Measurements from ENCODE around the gene PAF1.
A peak's percentile ranks its signal among the peaks of the same experiment; 100 is the strongest.

Gene PAF1

DNA sequence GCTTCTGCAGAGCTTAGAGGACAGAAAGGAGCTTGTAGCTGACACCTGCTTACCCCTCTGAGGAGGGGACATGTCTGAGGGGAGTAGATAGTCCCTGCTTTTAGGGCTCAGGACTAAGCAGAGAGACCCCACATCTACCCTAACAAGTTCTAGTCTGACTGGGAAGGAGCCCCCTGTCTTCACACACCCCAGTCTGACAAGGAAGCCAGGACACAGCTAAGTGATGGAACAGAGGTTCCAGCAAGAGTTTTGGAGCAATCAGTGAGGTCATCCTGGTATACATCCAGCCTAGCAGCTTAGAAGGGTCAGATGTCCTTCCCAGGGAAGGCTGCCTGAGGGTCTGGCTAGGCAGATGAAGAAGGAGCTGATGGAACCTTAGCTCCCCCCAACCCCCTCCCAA is 15.0 kb downstream of the PAF1 start:
- DNase-seq (ENCODE audit: low read depth, low spot score) = no peak
- no peak overlapping the region for H3K9ac ChIP-seq (ENCODE audit: insufficient read length)
- H3K27ac ChIP-seq = no peak overlapping the region
- TF ChIP-seq EZH2 (IDR thresholded peaks at IDR 0.05) (no peak), POLR2AphosphoS5 (IDR thresholded peaks at IDR 0.05; ENCODE audit: borderline replicate concordance, low read depth, low read length) (no peak), FOXP2 (optimal IDR thresholded peaks at IDR 0.05; ENCODE audit: control extremely low read depth, extremely low read length, insufficient read depth) (no peak)
- no peak overlapping the region for H3K4me3 ChIP-seq
- no peaks in the 10 kb centered on the region for H3K9me3 ChIP-seq (ENCODE audit: low read depth, low read length)
- peaks cover 72% of the 10 kb centered on the region; the same call in 1 of the 2 replicates for H3K36me3 ChIP-seq (ENCODE audit: insufficient read depth, low read length)

DNA sequence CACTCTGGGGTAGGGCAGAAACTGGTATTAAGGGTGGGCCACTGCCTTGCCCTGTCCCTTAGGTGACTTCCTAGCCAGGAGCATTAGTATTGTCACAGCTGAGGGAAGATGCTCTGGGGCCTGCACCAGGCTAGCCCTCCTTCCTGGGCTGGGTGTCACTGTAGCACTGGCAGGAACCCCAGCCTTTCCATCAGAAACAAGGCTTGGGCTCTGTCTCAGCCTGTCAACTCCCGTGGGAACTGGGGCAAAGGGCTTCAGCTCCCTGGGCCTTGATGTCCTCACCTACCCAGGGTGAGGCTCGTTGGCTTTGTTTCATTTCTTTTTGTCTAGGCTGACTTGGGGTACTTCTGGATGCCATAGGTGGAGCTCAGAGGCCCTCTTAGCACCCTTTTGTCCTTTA is 18.0 kb downstream of the PAF1 start:
- TF ChIP-seq EZH2 (IDR thresholded peaks at IDR 0.05) (no peak), POLR2AphosphoS5 (IDR thresholded peaks at IDR 0.05; ENCODE audit: borderline replicate concordance, low read depth, low read length) (no peak), FOXP2 (optimal IDR thresholded peaks at IDR 0.05; ENCODE audit: control extremely low read depth, extremely low read length, insufficient read depth) (no peak)
- H3K9me3 ChIP-seq (ENCODE audit: low read depth, low read length) = no peaks in the 10 kb centered on the region
- peak overlapping the region; percentile 19; the same call in 1 of the 2 replicates for H3K27ac ChIP-seq
- no peak overlapping the region for H3K4me3 ChIP-seq
- peaks cover 67% of the 10 kb centered on the region for H3K36me3 ChIP-seq (ENCODE audit: insufficient read depth, low read length)
- H3K9ac ChIP-seq (ENCODE audit: insufficient read length) = no peak overlapping the region
- no peak for DNase-seq (ENCODE audit: low read depth, low spot score)

DNA sequence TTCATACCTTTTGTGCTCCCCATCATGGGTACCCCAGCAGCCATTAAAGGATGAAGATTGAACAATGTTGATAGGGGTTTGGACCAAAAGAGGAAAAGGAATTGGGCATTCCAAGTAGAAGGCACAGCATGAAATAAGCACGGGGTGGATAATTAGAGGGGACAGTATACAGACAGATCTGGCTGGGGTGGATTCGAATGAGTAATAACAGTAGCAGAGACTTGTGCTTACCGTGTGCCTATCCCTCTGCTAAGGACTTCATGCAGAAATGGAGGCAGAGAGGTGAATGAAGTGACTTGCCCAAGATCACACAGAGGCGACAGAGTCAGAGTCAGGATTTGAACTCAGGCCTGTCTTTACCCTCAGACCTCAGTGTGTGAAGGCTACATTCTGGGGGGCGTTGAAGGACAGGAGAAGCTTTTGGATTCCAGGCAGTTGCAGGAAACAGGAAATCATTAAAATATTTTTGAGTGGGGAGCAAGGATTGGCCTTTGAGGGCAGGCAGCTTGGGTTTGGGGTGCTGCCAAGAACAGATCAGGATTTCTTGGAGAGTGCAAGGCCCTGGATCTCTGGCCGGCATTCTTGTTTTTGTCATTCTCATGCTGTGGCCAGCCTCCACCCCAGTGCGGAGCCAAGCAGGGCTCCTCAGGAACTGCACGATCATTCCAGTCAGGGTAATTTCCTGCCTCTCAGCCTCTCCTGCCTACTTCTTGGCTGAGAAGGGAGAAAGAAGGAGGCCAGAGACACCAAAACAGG is 18.7 kb downstream of the PAF1 start:
- Histone ChIP-seq H3K27ac (peak overlapping the region; percentile 19; the same call in 1 of the 2 replicates), H3K9me3 (ENCODE audit: low read depth, low read length) (no peaks in the 10 kb centered on the region), H3K36me3 (ENCODE audit: insufficient read depth, low read length) (peaks cover 60% of the 10 kb centered on the region), H3K9ac (ENCODE audit: insufficient read length) (no peak overlapping the region), H3K4me3 (no peak overlapping the region)
- TF ChIP-seq POLR2AphosphoS5 (IDR thresholded peaks at IDR 0.05; ENCODE audit: borderline replicate concordance, low read depth, low read length) (no peak), EZH2 (IDR thresholded peaks at IDR 0.05) (no peak), FOXP2 (optimal IDR thresholded peaks at IDR 0.05; ENCODE audit: control extremely low read depth, extremely low read length, insufficient read depth) (no peak)
- DNase-seq (ENCODE audit: low read depth, low spot score) = no peak

DNA sequence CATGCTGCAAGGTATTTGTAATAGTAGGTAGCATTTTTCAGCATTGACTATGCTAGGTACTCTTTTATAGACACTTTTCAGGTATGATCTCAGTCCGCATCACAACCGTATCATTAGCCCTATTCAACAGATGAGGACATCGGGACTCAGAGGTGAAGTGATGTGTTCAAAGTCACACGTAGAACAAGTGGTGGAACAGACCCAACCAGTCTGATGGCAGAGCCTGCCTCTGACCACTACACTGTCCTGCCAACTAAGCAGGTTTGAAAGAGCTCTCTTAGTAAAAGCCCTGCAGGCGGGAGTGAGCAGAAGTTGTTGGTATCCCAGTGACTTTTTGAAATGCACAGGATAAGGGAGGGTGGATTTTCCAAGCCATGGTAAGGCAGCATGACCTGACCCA is 20.2 kb downstream of the PAF1 start:
- H3K4me3 ChIP-seq = no peak overlapping the region
- H3K9ac ChIP-seq (ENCODE audit: insufficient read length) = no peak overlapping the region
- no peak overlapping the region for H3K27ac ChIP-seq
- TF ChIP-seq EZH2 (IDR thresholded peaks at IDR 0.05) = no peak
- TF ChIP-seq POLR2AphosphoS5 (IDR thresholded peaks at IDR 0.05; ENCODE audit: borderline replicate concordance, low read depth, low read length) = no peak
- no peak for TF ChIP-seq FOXP2 (optimal IDR thresholded peaks at IDR 0.05; ENCODE audit: control extremely low read depth, extremely low read length, insufficient read depth)
- H3K36me3 ChIP-seq (ENCODE audit: insufficient read depth, low read length) = peaks cover 52% of the 10 kb centered on the region
- DNase-seq (ENCODE audit: low read depth, low spot score) = no peak
- H3K9me3 ChIP-seq (ENCODE audit: low read depth, low read length) = no peaks in the 10 kb centered on the region

DNA sequence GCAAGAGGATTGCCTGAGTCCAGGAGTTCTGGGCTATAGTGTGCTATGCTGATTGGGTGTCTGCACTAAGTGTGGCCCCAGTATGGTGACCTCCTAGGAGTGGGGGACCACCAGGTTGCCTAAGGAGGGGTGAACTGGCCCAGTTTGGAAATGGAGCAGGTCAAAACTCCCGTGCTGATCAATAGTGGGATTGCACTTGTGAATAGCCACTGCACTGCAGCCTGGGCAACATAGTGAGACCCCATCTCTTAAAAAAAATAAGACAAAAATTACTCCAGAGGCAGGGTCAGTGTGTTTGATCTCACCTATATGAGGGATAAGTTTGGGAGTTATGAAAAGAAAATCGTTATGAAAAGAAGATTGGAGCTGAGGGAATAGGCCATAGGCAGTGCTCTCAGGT is 21.7 kb downstream of the PAF1 start:
- Histone ChIP-seq H3K9ac (ENCODE audit: insufficient read length) (no peak overlapping the region), H3K4me3 (no peak overlapping the region), H3K9me3 (ENCODE audit: low read depth, low read length) (no peaks in the 10 kb centered on the region), H3K36me3 (ENCODE audit: insufficient read depth, low read length) (peaks cover 51% of the 10 kb centered on the region), H3K27ac (no peak overlapping the region)
- no peak for DNase-seq (ENCODE audit: low read depth, low spot score)
- TF ChIP-seq FOXP2 (optimal IDR thresholded peaks at IDR 0.05; ENCODE audit: control extremely low read depth, extremely low read length, insufficient read depth) (no peak), POLR2AphosphoS5 (IDR thresholded peaks at IDR 0.05; ENCODE audit: borderline replicate concordance, low read depth, low read length) (no peak), EZH2 (IDR thresholded peaks at IDR 0.05) (no peak)

DNA sequence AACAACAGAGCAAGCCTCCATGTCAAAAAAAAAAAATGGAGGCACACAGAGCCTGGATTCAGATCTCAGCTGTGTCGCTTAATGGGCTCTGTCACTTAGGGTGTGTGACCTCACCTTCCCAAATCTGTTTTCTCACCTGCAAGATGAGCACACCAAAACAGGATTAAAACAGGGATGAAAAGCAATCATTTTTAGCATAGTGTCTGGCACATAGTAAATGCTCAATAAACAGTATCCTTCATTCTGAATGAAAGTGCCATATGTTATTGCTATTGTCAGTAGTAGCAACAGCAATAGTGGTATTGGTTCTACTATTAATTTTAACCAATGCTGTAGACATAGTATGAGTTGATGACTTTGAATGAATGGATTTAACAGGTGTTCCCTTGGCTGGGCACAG is 25.4 kb downstream of the PAF1 start:
- Histone ChIP-seq H3K4me3 (no peak overlapping the region), H3K36me3 (ENCODE audit: insufficient read depth, low read length) (peaks cover 46% of the 10 kb centered on the region), H3K9me3 (ENCODE audit: low read depth, low read length) (no peaks in the 10 kb centered on the region), H3K27ac (no peak overlapping the region), H3K9ac (ENCODE audit: insufficient read length) (no peak overlapping the region)
- DNase-seq (ENCODE audit: low read depth, low spot score) = no peak
- no peak for TF ChIP-seq EZH2 (IDR thresholded peaks at IDR 0.05)
- TF ChIP-seq POLR2AphosphoS5 (IDR thresholded peaks at IDR 0.05; ENCODE audit: borderline replicate concordance, low read depth, low read length) = no peak
- TF ChIP-seq FOXP2 (optimal IDR thresholded peaks at IDR 0.05; ENCODE audit: control extremely low read depth, extremely low read length, insufficient read depth) = no peak

DNA sequence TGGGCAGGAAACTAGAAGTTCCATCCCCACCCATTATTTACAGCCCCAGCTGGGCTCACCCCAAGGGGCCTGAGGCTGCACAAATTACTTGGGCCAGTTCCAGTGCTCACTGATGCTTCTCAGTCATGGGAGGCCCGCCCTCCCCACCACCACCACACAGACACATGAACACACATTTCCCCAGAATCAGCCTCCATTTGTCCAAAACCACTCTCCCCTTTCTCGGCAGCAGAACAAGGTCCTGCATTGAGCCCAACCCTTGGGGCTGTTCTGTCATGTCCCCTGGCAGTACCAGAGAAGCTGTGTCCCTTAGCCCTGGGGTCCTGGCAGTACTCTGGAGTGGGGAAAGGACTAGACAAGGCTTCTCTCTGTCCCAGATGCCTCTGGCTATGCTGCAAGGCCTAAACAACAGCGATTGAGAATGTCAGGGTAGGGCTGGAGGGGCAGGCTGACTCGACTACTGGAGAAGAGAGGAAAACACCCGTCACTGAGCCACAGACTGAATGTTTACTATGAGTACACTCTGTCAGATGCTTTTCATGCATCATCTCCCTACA is 26.9 kb downstream of the PAF1 start:
- Histone ChIP-seq H3K9ac (ENCODE audit: insufficient read length) (no peak overlapping the region), H3K9me3 (ENCODE audit: low read depth, low read length) (no peaks in the 10 kb centered on the region), H3K27ac (peak overlapping the region; percentile 84), H3K36me3 (ENCODE audit: insufficient read depth, low read length) (peaks cover 43% of the 10 kb centered on the region), H3K4me3 (no peak overlapping the region)
- DNase-seq (ENCODE audit: low read depth, low spot score) = no peak
- TF ChIP-seq POLR2AphosphoS5 (IDR thresholded peaks at IDR 0.05; ENCODE audit: borderline replicate concordance, low read depth, low read length) (no peak), FOXP2 (optimal IDR thresholded peaks at IDR 0.05; ENCODE audit: control extremely low read depth, extremely low read length, insufficient read depth) (no peak), EZH2 (IDR thresholded peaks at IDR 0.05) (no peak)

DNA sequence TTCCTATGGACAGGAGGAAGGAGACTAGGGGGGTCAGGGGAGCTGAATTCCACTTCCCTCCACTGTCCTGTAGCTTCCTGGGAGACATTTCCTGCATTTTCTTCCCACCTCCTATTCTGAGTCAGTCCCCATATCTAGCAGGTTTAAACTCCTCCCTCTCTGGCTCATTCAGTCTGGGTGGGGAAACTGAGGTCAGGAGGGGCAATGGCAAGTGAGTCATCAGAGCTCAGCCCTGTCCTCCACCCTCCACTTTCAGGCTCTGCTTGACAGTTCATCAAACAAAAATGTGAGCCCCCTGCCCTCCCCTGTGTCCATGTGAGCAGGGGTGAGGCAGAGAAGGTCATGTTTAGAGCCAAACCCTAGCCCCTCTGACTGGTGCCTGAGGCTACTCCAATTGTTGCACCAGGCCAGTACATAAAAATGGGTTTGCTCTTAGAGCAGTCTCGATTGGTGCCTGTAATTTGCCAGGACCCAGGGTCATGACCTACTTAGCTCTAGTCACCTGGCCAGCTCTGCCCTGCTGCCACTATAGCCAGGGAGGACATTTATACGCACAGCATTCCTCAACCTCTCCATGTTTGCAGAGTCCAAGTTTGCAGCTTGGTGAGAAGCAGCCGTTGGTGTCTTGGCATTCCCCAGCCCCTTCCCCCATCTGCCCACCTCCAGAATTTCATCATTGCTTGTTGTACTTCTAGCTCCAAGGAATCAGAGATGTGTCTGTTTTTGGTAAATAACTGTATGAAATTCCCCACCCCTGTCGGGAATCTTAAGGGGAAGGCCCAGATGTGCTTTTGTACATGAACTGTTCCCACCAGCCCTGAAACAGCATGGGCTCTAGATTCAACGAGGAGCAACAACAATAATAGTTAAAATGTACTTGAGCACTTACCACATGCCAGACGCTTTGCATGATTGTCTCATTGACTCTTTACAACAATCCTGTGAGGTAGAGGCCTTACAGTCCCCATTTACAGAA is 27.9 kb downstream of the PAF1 start:
- TF ChIP-seq FOXP2 (optimal IDR thresholded peaks at IDR 0.05; ENCODE audit: control extremely low read depth, extremely low read length, insufficient read depth) (no peak), POLR2AphosphoS5 (IDR thresholded peaks at IDR 0.05; ENCODE audit: borderline replicate concordance, low read depth, low read length) (no peak), EZH2 (IDR thresholded peaks at IDR 0.05) (no peak)
- Histone ChIP-seq H3K27ac (peak overlapping the region; percentile 84), H3K9ac (ENCODE audit: insufficient read length) (no peak overlapping the region), H3K36me3 (ENCODE audit: insufficient read depth, low read length) (peaks cover 53% of the 10 kb centered on the region), H3K4me3 (peak overlapping the region; percentile 39; the same call in 1 of the 2 replicates), H3K9me3 (ENCODE audit: low read depth, low read length) (no peaks in the 10 kb centered on the region)
- no peak for DNase-seq (ENCODE audit: low read depth, low spot score)

Data from SK-N-MC (cell line).